K562 (cell line): Measurements from ENCODE around the gene BBC3. TPM values are rescaled to one million over a fixed set of nuclear protein-coding genes. Genes with fewer than 3 reads are reported as not detected.

Source experiments
- CCNT2 ChIP-seq: IDR thresholded peaks from 2 replicates; pipeline ENCODE4 v1.6.1; 2011; ENCODE audit warnings: borderline replicate concordance, low read depth, mild to moderate bottlenecking, moderate library complexity, mixed read lengths, low read length; ENCODE audit not compliant: insufficient read length; ENCODE audit errors: extremely low read depth
- ETS2 ChIP-seq: IDR thresholded peaks from 2 replicates; pipeline ENCODE4 v1.6.1; 2016; ENCODE audit warnings: borderline replicate concordance, missing genetic modification characterization, mild to moderate bottlenecking, moderate library complexity, missing compliant biosample characterization; ENCODE audit not compliant: poor library complexity, severe bottlenecking
- GABPB2 ChIP-seq: fragments of 250-450 bp; sonication (Bioruptor Pico); conservative IDR thresholded peaks from 2 replicates; pipeline ENCODE4 v1.5.1; 2021; ENCODE audit warnings: mild to moderate bottlenecking
- PKNOX1 ChIP-seq: fragments of 450-650 bp; IDR thresholded peaks from 2 replicates; pipeline ENCODE4 v1.6.1; 2016
- SIN3A ChIP-seq, 2 experiments: fragments of 150-350 bp in 1 of 2; IDR thresholded peaks; 2 replicates each; pipeline ENCODE4 v1.6.1; 2011 to 2016; ENCODE audit warnings: borderline replicate concordance in 2 of 2, low read depth in 2 of 2, low read length in 2 of 2, mild to moderate bottlenecking in 2 of 2, moderate library complexity in 2 of 2; ENCODE audit not compliant: control insufficient read depth in 1 of 2
- SUPT5H ChIP-seq: fragments of 450-650 bp; IDR thresholded peaks from 2 replicates; pipeline ENCODE4 v1.6.1; 2016
- TFAP4 ChIP-seq: sonication (generic); formaldehyde crosslinking; IDR thresholded peaks from 2 replicates; pipeline ENCODE4 v1.8.0; 2022; ENCODE audit warnings: missing genetic modification reagents, mild to moderate bottlenecking, moderate library complexity, borderline replicate concordance
- TRIM24 ChIP-seq, 2 experiments: fragments of 450-650 bp; IDR thresholded peaks; 2 replicates each; pipeline ENCODE4 v1.6.1; 2016
- ZNF175 ChIP-seq: fragments of 200-800 bp; sonication (Bioruptor generic); IDR thresholded peaks from 2 replicates; pipeline ENCODE4 v1.6.1; 2016; ENCODE audit warnings: low read depth, mild to moderate bottlenecking, missing genetic modification characterization, missing compliant biosample characterization
- ZNF184 ChIP-seq: sonication (generic); formaldehyde crosslinking; IDR thresholded peaks from 2 replicates; pipeline ENCODE4 v1.5.0; 2020; ENCODE audit warnings: missing genetic modification reagents
- ZNF274 ChIP-seq: IDR thresholded peaks from 2 replicates; pipeline ENCODE4 v1.6.1; 2011; ENCODE audit warnings: low read depth, mild to moderate bottlenecking, low read length, moderate library complexity, borderline replicate concordance
- ZNF696 ChIP-seq: fragments of 250-450 bp; sonication (Bioruptor Pico); conservative IDR thresholded peaks from 2 replicates; pipeline ENCODE4 v1.4.0; 2020; ENCODE audit warnings: mild to moderate bottlenecking, moderate library complexity
- polyA plus RNA-seq, 8 experiments: library from polyadenylated mRNA; depleted of rRNA in 4 of 8; stranded (reverse) in 5 of 8; unstranded in 3 of 8; fragments of >200 nt; fragmentation: Nextera tagmentation in 2 of 8; fragmentation: Illumina TruSeq in 1 of 8; extraction: Ambion mirVana in 2 of 8; extraction: Trizol in 1 of 8; gene quantifications; 2 replicates each; pipeline versions ENCODE4 v1.2.1 to v1.2.3, GENCODE V29; 2011 to 2014; ENCODE audit warnings: inconsistent platforms in 1 of 8, missing spikeins in 1 of 8
- total RNA-seq, 7 experiments: library from RNA; depleted of rRNA in 6 of 7; stranded (reverse); fragments of >200 nt in 6 of 7; fragmentation: Illumina TruSeq in 2 of 7; extraction: Trizol in 2 of 7; gene quantifications; 2 replicates each; pipeline versions ENCODE4 v1.2.1 to v1.2.3, GENCODE V29; 2011 to 2021; ENCODE audit warnings: low replicate concordance in 1 of 7
- TF ChIP-seq, protein P1 (sequence below), 2 experiments: fragments of 450-650 bp; formaldehyde crosslinking in 1 of 2; IDR thresholded peaks; 2 replicates each; pipeline versions ENCODE4 v1.4.0 to v1.6.1; 2014 to 2020; ENCODE audit warnings: mild to moderate bottlenecking in 2 of 2, borderline replicate concordance in 1 of 2, low read depth in 1 of 2

BBC3 gene
- total and polyA plus RNA-seq, 9 of the 15 experiments (the other 6 are each of a cell fraction or from before 2014, with no cell fraction given) = 0.15 to 30.7 (median 4.8) TPM

DNA sequence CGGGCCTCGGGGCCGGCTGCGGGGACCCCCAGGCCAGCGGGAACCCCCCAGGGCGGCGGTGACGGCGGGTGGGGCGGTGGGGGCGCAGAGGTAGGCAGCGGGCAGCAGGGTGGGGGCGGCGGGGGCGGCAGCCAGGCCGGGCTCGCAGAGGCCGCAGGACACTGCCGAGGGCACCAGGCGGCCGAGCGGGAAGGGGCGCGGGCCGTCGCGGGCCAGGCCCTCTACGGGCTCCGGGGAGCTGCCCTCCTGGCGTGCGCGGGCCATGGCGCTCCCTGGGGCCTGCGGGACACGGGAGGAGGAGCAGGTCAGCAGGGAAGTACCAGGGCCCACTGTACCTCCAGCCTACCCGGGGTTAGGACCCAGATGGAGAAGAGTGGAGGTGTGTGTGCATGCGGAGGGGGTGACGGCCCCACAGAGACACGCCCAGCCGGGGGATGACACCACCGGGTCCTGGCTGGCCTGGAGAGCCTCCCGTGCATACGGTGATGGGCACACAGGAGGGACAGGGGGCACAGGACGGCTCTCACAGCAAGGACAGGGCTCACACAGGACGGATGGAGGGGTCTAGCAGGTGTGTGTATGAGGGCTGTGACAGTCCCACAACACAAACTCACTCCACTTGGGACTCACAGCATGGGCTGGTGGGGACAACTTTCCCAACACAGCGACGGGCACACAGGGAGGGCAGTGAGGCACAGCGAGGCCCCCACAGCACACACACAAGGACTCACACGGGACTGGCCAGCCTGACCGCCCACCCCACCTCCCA is 2.6 kb downstream of the BBC3 start (continued):
- TF ChIP-seq TFAP4 (CRISPR knock-in tag) = peak; percentile 46; the same call in 1 of the 2 replicates
- TF ChIP-seq ZNF274 = no peak
- TF ChIP-seq, protein P1, sequence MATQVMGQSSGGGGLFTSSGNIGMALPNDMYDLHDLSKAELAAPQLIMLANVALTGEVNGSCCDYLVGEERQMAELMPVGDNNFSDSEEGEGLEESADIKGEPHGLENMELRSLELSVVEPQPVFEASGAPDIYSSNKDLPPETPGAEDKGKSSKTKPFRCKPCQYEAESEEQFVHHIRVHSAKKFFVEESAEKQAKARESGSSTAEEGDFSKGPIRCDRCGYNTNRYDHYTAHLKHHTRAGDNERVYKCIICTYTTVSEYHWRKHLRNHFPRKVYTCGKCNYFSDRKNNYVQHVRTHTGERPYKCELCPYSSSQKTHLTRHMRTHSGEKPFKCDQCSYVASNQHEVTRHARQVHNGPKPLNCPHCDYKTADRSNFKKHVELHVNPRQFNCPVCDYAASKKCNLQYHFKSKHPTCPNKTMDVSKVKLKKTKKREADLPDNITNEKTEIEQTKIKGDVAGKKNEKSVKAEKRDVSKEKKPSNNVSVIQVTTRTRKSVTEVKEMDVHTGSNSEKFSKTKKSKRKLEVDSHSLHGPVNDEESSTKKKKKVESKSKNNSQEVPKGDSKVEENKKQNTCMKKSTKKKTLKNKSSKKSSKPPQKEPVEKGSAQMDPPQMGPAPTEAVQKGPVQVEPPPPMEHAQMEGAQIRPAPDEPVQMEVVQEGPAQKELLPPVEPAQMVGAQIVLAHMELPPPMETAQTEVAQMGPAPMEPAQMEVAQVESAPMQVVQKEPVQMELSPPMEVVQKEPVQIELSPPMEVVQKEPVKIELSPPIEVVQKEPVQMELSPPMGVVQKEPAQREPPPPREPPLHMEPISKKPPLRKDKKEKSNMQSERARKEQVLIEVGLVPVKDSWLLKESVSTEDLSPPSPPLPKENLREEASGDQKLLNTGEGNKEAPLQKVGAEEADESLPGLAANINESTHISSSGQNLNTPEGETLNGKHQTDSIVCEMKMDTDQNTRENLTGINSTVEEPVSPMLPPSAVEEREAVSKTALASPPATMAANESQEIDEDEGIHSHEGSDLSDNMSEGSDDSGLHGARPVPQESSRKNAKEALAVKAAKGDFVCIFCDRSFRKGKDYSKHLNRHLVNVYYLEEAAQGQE (IDR thresholded peaks at IDR 0.05; ENCODE audit: borderline replicate concordance) = no peak
- TF ChIP-seq, protein P1 (CRISPR knock-in tag; IDR thresholded peaks at IDR 0.05; ENCODE audit: low read depth) = 0 out of 2 replicates have a peak, but pooled peaks have one; percentile 38
- no peak for TF ChIP-seq ETS2 (tag)
- no peak; a peak in 1 of 4 replicates for TF ChIP-seq SIN3A (IDR thresholded peaks at IDR 0.05; ENCODE audit: borderline replicate concordance in 2 of 2, control insufficient read depth in 1 of 2, low read depth in 2 of 2, low read length in 2 of 2)
- no peak for TF ChIP-seq TRIM24 (IDR thresholded peaks at IDR 0.05)
- TF ChIP-seq ZNF184 (CRISPR knock-in tag) = no peak
- TF ChIP-seq GABPB2 (CRISPR knock-in tag) = no peak
- TF ChIP-seq ZNF696 = no peak
- 0 out of 2 replicates have a peak, but pooled peaks have one; percentile 6 for TF ChIP-seq PKNOX1
- TF ChIP-seq SUPT5H = peak; percentile 42; the same call in 1 of the 2 replicates
- peak; percentile 33 for TF ChIP-seq CCNT2
- no peak for TF ChIP-seq ZNF175 (CRISPR knock-in tag)
